ENCODE measurements around the gene NXPH2. TPM values are rescaled to one million over a fixed set of nuclear protein-coding genes. Genes with fewer than 3 reads are reported as not detected.

Gene NXPH2
- total RNA-seq, 4 donors from 2014 or later: not detected

DNA sequence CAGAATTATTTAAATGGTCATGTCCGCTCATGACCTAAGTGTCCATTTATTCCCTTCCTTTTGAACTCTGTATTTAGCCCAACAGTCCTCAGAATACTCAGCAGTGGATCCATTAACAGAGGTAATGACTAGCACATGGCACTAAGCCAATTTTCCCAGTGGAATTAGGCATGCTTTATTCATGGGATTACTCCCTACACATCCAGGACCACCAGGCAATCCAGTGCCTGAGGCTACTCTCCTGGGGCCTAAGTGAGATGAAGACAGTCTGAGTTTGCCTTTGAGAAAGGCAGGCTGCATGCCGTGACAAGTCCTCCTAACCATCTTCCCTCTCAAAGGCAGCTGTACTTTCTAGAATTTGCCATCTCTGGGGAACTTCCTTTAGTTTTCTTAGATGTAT, 150.0 kb downstream of the NXPH2 start:
- no peak for ATAC-seq
- 95% methylated on average over 2 of the region's 2 CpGs for WGBS, 2 donors (ENCODE audit: low coverage in 1 of 2)
- H3K27me3 ChIP-seq: no peaks in the 10 kb centered on the region
- no peak overlapping the region for H3K4me3 ChIP-seq
- TF ChIP-seq, protein P1, sequence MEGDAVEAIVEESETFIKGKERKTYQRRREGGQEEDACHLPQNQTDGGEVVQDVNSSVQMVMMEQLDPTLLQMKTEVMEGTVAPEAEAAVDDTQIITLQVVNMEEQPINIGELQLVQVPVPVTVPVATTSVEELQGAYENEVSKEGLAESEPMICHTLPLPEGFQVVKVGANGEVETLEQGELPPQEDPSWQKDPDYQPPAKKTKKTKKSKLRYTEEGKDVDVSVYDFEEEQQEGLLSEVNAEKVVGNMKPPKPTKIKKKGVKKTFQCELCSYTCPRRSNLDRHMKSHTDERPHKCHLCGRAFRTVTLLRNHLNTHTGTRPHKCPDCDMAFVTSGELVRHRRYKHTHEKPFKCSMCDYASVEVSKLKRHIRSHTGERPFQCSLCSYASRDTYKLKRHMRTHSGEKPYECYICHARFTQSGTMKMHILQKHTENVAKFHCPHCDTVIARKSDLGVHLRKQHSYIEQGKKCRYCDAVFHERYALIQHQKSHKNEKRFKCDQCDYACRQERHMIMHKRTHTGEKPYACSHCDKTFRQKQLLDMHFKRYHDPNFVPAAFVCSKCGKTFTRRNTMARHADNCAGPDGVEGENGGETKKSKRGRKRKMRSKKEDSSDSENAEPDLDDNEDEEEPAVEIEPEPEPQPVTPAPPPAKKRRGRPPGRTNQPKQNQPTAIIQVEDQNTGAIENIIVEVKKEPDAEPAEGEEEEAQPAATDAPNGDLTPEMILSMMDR (IDR thresholded peaks at IDR 0.05): no peak
- TF ChIP-seq POLR2A (IDR thresholded peaks at IDR 0.05) (no peak), EP300 (IDR thresholded peaks at IDR 0.05) (no peak), POLR2AphosphoS5 (IDR thresholded peaks at IDR 0.05) (no peak)
- H3K36me3 ChIP-seq: no peaks in the 10 kb centered on the region
- no peak overlapping the region for H3K27ac ChIP-seq
- H3K9me3 ChIP-seq: peaks cover 0 to 8% (median 0%) of the 10 kb centered on the region in 3 donors
- H3K4me1 ChIP-seq: no peaks in the 10 kb centered on the region

DNA sequence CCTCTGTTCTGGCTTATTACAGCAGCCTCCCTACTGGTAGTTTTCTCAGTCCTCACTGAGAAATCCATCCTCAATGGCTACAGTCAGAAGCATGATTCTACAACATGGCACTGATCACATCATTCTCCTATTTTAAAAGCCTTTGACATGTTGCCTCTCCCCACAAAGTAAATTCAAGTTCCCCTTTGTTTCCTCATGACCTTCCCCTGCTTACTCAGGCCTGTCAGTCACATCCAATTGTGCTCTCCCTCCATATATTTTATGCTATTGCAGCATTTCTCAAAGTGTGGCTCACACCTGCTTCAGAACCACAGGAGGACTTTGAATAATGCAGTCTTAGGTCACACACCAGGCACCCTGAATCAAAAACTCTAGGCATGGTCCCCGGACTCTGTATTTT, 154.0 kb downstream of the NXPH2 start:
- Histone ChIP-seq H3K27ac (no peak overlapping the region), H3K27me3 (no peaks in the 10 kb centered on the region), H3K4me3 (no peak overlapping the region), H3K9me3 (no peaks in the 10 kb centered on the region), H3K4me1 (no peaks in the 10 kb centered on the region), H3K36me3 (no peaks in the 10 kb centered on the region)
- ATAC-seq: no peak
- 100% methylated on average over 1 of the region's 1 CpG for WGBS, 2 donors (ENCODE audit: low coverage in 1 of 2)
- TF ChIP-seq EP300 (IDR thresholded peaks at IDR 0.05): no peak
- TF ChIP-seq, protein P1 (IDR thresholded peaks at IDR 0.05): no peak
- TF ChIP-seq POLR2A (IDR thresholded peaks at IDR 0.05): no peak
- no peak for TF ChIP-seq POLR2AphosphoS5 (IDR thresholded peaks at IDR 0.05)

DNA sequence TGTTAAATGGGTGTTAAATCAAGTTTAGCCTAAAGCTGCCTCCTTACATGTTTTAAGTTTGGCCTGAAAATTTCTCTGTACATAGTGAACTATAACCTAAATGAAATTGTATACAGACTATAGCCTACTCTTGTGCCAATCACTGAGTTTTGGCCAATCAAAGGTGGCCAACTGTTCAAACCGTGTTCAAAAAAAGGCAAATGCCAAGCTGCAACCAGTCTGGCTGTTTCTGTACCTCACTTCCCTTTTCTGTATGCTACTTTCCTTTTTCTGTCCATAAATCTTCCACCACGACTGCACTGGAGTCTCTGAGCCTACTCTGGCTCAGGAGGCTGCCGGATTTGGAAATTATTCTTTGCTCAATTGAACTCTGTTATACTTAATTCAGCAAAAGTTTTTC, 157.6 kb downstream of the NXPH2 start:
- H3K9me3 ChIP-seq: no peaks in the 10 kb centered on the region
- H3K27ac ChIP-seq: no peak overlapping the region
- H3K27me3 ChIP-seq: peaks cover 3% of the 10 kb centered on the region
- H3K4me1 ChIP-seq: no peaks in the 10 kb centered on the region
- H3K36me3 ChIP-seq: no peaks in the 10 kb centered on the region
- 48 to 55% methylated on average over 2 to 3 of the region's 3 CpGs for WGBS, 2 donors (ENCODE audit: low coverage in 1 of 2)
- H3K4me3 ChIP-seq: no peak overlapping the region
- TF ChIP-seq, protein P1 (IDR thresholded peaks at IDR 0.05): no peak
- TF ChIP-seq EP300 (IDR thresholded peaks at IDR 0.05) (no peak), POLR2AphosphoS5 (IDR thresholded peaks at IDR 0.05) (no peak), POLR2A (IDR thresholded peaks at IDR 0.05) (no peak)
- no peak for ATAC-seq

DNA sequence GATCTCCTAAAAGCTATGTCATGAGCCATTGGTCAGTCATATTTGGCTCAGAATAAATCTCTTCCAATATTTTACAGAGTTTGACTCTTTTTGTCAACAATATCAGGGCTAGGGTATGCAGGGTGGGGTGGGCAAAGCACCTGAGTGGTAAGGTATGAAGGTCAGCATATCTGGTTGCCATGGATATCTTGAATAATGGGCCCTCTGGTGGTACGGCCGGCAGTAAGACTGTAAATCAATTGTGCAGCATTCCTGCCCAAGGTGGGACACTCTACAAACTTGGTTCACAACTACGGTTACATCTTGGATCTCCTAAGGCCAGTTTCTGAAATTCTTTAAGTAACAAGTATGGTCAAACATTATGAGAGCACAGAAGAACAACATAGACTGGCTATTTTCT, 159.1 kb downstream of the NXPH2 start:
- Histone ChIP-seq H3K27ac (no peak overlapping the region), H3K4me3 (no peak overlapping the region), H3K36me3 (no peaks in the 10 kb centered on the region), H3K9me3 (no peaks in the 10 kb centered on the region), H3K27me3 (peaks cover 3% of the 10 kb centered on the region), H3K4me1 (no peaks in the 10 kb centered on the region)
- WGBS, 2 donors (ENCODE audit: low coverage in 1 of 2): 45 to 53% methylated on average over 2 to 3 of the region's 3 CpGs
- ATAC-seq: no peak
- TF ChIP-seq POLR2AphosphoS5 (IDR thresholded peaks at IDR 0.05) (no peak), EP300 (IDR thresholded peaks at IDR 0.05) (no peak), POLR2A (IDR thresholded peaks at IDR 0.05) (no peak)
- TF ChIP-seq, protein P1 (IDR thresholded peaks at IDR 0.05): no peak

DNA sequence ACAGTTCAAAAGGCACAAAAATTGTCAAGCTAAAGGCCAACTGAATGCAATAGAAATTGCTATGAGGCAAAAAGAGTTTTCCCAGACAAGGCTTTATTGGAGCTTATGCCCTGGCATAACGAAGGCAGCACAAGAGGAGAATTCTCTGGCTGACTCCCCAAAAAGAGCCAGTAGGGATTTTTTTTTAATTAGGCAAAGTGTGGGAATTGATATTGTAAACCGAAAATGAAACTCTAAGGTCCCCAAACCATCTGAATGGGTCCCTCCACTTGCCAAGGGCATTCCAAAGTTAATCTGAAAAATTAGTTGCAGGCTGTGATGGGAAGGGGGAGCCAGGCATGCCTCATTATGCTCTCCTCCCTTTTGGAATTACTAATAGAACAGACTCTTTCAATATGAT, 159.8 kb downstream of the NXPH2 start:
- Histone ChIP-seq H3K27me3 (peaks cover 6% of the 10 kb centered on the region), H3K36me3 (no peaks in the 10 kb centered on the region), H3K9me3 (no peaks in the 10 kb centered on the region), H3K4me1 (no peaks in the 10 kb centered on the region), H3K27ac (no peak overlapping the region), H3K4me3 (no peak overlapping the region)
- 59 to 89% methylated on average over 2 of the region's 2 CpGs for WGBS, 2 donors (ENCODE audit: low coverage in 1 of 2)
- TF ChIP-seq EP300 (IDR thresholded peaks at IDR 0.05): no peak
- TF ChIP-seq, protein P1 (IDR thresholded peaks at IDR 0.05): no peak
- TF ChIP-seq POLR2AphosphoS5 (IDR thresholded peaks at IDR 0.05): no peak
- no peak for TF ChIP-seq POLR2A (IDR thresholded peaks at IDR 0.05)
- no peak for ATAC-seq
